ENCODE measurements around the gene PARP3.

Gene PARP3

DNA sequence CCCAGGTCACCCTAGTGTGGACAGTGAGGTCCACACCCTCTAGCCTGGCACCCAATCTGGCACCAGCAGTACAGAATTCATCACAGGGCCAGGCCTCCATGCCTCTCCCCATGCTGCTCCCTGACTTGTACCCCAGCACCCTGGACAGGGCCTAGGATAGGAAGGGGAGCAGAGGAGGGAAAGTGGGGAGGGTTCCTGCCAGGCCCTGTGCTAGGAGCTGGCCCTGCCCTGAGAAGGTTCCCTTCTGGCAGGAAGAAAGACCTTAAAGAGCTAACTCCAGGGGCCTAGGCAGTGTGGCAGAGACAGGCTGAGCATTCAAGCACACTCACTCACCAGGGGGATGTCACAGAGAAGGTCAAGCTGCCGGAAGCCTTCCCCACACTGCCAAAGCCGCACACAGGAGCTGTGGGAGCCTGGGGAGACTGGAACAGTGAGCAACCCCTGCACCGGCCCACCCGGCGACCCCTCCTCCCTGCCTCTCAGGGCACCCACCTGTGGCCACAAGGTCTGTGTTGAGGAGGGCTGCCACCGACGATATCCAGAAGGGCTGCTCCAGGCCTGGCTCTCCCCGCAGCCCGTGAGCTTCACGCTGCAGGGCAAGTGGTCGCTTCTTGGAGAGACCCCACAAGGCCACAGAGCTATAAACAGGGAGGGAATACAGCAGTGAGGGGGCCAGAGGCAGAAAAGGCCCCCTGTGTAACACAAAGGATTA is 7.9 kb upstream of the PARP3 start:
- DNase-seq: no peak

DNA sequence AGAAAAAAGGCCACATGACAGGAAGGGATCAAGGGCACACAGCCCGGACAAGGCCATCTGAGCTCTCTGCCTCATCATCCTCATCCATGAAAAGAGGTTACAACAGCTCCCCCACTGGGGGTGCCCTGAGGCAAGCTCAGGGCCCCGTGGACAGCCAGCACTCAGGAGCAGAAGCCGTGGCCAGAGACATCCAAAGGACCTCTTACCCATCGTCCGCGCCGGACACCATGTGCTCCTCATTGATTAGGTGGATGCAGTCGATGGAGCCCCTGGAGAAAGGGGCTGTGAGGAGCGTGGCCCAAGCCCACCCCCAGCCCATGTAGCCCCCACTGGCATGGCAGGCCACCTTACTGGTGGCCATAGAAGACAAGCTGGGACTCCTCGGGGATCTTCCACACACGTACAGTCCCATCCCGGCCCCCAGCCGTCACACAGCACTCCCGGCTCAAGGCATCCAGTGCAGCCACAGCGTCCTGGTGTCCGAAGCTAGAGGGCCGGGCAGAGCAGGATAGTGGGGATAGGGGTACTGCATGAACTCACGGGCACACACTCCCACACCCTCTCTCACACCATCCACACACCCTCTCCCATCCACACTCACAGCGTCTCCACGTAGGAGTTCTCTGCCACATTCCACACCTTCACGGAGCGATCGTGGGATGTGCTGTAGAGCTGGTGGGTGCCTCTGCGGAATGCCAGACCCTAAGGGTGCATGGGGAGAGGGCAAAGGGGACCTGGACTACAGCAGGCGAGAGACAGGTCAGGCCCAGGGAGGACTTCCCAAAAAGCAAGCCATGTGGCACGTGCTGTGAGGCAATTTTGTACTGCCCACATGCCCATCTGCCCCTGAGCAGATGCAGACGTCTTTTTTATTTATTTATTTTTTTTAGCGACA is 6.9 kb upstream of the PARP3 start:
- DNase-seq: no peak

DNA sequence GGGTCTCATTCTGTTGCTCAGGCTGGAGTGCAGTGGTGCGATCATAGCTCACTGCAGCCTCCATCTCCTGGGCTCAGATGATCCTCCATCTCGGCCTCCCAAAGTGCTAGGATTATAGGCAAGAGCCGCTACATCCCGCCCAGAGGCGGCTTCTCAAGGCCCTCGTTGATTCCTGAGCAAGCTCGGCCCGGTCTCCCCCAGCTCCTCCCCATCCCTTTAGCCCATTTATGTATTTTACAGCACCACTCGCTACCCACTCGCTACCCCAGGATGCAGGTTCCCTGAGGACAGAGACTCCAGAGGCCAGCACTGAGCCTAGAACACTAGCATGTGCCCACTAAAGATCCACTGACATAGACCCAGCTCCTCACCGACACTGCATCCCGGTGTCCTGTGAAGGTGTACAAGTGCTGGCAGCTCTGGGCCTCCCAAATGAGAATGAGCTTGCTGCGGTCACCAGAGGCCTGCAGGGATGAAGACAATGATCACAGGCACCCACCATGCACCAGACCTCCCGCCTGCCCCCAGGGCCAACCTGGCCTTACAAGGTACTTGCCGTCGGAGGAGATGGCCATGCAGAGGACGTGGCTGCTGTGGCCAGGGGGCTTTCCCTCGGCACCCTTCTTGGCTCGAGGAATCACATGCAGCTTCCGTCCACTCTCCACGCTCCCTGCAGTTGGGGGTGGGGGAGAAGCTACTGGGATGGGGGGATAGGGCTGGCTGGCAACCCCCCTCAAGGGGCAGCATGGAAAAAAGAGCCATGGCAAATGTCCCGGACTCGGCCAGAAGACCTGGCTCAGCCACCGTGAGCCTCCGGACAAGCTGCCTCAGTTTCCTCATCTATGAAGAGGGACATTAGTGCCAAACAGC is 6.0 kb upstream of the PARP3 start:
- DNase-seq: no peak

DNA sequence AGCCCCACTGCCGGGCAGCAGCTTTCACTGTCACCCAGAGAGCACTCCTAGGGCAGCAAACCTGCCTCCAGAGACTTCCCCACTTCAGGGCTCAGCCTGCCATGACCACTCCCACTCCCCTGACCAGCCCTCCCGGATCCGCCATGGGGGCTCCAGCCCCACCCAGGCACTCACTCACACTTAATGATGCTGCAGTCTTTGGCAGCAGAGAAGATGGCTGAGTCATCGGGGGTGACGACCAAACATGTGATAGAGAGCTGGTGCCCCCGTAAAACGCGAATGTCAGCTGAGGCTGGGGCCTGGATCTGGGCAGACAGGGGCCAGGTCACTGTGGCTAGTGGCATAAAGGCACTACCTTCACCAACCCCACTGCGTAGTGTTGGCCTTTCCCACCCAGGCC is 5.1 kb upstream of the PARP3 start:
- no peak for DNase-seq

DNA sequence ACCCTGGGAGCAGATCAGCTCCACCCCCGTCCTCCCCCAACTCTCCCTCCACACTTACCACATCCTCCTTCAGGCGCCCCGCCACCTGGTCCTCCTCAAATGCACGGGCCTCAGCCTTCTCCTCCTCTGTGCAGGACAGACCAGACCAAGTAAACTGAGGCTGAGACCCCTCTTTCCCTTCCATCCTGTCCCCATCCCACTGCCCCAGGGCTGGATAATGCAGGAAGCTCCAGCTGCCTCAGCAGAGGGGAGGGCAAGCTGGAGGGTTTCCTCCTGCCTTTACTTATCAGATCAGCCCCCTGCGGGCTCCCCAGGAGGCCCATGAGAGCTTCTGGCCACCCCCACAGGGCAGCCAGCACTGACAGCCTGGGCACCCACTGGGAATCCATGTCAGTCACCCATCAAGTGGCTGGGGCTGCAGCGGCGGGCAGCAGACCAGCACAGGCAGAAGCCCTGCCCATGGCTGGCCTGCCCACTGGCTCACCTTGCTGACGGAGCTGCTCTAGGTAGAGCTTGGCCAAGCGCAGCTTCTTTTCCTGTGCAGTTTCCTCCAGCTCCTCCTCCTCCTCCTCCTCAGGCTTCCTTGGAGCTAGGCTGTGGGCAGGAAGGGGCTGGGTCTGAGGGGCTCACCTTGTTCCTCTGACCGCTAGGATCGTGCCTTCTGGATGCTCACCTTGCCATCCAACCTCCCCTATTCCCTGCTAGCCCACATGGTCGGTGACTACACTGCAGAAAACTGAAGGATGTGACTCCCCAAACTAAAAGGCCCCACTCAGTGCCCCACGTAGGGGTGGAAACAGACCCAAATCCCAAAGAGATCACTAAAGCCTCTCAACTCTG is 4.3 kb upstream of the PARP3 start:
- peak; percentile 16 for DNase-seq

DNA sequence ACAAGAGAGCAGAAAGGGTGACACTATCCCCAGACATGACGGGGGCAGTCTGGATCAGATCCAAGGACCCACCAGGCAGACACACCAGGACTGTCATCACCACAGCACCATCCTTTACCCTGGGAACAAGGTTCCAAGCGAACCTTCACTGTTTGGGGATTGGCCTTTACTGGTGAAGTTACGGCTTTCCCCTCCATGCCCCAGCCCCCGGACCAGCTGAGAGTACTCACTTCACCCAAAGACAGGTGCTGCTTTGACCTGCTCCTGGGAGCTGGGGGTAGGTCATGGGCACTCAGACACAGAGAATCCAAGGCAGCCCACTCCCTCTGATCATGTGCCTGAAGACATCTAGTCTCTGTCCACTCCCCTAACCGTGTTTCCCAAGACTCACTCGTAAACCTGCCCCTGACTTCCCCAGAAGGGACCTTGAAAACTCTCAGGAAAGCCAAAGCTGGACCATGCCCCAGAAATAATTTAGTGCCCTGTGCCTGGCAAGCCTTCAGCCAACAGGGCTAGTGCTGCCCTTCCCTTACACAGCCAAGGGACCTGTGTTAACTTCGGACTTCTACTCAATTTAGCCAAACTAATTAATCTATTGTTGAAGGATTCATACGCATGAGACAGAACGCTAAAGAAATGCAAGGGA is 3.3 kb upstream of the PARP3 start:
- peak; percentile 20 for DNase-seq

DNA sequence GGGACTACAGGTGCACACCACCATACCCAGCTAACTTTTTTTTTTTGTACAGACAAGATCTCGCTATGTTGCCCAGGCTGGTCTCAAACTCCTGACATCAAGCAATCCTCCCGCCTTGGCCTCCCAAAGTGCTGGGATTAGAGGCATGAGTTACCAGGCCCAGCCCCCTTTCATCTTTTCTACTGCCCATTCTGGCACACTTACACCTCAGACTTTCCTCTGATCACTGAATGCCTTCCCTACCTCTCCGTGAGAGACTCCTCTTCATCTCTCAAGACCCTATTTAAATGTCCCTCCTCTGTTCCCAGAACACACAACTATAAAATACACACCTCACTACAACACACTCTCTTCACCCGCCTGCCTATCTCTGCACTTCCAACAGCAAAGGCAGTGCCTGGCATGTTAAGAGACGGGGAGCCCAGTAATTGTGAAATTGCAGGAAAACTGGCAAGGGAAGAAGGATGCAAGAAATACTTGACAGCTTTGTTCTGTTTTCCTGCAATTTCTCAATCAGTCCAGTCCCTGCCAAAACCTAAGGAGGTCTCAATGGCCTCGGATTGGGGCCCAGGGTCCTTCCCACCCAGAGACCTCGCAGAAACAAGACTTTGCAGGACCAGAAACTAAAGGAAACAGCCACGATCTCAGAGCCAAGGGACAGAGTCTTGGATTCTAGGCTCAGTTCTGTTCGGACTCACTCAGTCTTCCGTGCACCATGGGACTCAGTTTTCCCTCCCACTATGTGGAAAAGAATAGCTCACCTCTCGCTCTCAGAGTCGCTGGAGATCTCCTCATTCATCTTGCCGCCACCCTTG is 1.3 kb upstream of the PARP3 start:
- peak; percentile 23 for DNase-seq

DNA sequence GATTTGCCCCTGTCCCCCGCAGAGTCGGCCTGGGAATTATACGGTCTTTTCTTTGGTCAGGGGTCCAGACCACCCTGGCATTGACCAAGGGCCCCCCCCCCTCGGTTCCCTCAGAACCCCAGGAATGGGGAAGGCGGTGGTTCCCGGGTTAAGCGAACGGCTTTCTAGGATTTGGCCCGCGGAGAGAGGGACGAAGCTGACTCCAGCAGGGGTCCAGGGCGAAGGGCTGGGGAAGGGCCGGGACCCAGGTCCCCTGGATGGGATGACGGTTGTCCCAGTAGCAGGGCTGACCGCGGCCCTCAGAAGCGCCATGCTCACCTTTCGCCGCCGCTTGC is 733 bp upstream of the PARP3 start:
- no peak for DNase-seq

DNA sequence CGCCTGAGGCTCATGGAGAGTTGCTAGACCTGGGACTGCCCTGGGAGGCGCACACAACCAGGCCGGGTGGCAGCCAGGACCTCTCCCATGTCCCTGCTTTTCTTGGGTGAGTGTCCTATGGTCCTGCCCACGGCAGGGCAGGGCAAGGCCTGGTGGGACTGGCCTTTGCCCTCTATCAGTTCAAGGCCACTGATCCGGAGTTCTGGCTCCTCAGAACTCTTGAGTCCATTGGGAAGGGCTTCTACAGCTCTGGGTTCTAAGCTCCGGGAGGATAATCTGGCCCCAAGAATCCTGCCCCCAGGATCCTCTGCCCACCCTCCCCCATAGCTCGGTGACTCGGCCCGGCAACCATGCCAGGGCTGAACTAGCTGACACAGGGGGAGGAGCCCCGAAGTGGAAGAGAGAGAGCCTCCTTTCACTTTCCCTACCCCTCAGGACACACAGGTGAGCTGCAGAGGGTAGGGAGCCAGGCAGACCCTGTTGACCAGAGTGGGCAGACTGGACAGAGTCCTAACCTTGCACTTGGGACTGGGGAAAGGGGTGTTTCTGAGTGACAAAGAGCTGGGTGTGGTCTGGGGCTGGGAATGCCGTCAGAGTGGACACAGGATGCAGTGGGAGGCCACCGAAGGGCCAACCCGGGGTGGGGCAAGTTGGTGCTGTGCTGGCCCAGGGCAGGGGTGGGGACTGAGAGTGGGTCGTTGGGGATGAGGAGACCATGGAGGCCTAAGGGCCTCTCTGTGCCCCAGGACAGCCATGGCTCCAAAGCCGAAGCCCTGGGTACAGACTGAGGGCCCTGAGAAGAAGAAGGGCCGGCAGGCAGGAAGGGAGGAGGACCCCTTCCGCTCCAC is 664 bp downstream of the PARP3 start:
- peak; percentile 82 for DNase-seq

DNA sequence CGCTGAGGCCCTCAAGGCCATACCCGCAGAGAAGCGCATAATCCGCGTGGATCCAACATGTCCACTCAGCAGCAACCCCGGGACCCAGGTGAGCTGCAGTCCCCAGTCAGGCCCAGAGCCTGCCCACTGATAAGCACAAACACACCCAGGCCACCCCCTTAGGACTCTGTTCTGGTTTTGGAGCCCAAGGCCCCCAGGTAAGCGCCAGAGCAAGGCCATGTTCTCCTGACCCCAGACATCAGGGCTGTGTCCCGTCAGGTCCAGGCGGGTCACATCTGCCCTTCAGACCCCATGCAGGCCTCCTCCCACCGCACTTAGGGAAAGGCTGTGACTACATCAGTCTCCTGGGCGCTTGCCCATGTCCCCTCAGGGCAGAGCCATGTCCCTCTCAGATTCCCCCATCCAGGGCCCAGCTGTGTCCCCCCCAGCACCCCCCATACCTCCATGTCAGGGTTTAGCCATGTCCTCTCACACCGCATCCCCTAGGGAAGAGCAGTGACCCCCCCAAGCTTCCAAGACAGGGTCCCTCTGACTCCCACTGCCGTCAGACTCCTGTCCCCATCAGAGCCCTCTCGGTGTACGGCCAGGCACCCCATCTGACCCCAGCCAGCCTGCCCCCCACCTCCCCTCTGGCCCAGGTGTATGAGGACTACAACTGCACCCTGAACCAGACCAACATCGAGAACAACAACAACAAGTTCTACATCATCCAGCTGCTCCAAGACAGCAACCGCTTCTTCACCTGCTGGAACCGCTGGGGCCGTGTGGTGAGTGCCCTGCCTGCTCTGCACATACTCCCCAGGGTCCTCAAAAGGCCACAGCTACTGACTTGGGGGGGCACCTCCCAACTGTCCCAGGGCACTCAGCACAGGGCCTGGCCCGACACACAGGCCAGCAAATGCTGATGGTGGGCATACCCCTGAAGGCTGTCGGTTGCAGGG is 1.6 kb downstream of the PARP3 start:
- peak; percentile 13 for DNase-seq

DNA sequence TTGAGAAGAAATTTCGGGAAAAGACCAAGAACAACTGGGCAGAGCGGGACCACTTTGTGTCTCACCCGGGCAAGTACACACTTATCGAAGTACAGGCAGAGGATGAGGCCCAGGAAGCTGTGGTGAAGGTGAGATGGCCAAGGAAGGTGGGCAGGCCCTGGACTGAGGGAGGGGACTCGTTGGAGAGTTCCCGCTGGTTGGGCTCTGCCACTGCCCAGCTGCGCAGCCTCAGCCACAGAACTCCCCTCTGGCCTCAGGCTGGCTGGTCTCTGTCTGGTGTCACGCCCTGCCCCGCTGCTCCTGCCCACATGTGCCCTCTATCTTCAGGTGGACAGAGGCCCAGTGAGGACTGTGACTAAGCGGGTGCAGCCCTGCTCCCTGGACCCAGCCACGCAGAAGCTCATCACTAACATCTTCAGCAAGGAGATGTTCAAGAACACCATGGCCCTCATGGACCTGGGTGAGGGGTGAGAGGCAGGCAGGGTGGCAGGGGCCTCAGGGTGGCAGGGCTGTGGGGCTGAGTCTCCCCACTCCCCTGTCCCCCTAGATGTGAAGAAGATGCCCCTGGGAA is 2.4 kb downstream of the PARP3 start:
- DNase-seq: no peak

DNA sequence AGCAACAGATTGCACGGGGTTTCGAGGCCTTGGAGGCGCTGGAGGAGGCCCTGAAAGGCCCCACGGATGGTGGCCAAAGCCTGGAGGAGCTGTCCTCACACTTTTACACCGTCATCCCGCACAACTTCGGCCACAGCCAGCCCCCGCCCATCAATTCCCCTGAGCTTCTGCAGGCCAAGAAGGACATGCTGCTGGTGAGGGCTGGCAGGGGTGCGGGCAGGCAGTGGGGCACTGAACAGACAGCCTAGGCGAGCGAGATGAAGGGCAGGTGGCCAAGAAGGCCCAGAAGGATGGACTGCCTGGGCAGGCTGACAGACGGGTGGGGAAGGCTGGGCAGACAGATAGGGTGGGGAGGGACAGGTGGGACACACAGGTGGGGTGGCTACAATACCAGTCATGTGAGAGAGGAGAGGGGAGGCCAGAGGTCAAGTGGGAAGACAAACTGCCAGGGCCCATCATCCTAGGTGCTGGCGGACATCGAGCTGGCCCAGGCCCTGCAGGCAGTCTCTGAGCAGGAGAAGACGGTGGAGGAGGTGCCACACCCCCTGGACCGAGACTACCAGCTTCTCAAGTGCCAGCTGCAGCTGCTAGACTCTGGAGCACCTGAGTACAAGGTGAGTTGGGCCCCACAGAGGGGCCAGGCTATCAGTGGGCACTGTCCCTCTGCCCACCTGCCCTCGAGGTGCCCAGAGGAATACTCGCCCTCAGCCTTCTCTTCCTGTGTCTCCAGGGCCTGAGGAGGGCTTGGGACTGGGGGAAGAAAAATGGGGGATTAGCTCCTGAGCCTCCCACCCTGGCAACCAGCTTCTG is 3.1 kb downstream of the PARP3 start:
- DNase-seq: no peak

DNA sequence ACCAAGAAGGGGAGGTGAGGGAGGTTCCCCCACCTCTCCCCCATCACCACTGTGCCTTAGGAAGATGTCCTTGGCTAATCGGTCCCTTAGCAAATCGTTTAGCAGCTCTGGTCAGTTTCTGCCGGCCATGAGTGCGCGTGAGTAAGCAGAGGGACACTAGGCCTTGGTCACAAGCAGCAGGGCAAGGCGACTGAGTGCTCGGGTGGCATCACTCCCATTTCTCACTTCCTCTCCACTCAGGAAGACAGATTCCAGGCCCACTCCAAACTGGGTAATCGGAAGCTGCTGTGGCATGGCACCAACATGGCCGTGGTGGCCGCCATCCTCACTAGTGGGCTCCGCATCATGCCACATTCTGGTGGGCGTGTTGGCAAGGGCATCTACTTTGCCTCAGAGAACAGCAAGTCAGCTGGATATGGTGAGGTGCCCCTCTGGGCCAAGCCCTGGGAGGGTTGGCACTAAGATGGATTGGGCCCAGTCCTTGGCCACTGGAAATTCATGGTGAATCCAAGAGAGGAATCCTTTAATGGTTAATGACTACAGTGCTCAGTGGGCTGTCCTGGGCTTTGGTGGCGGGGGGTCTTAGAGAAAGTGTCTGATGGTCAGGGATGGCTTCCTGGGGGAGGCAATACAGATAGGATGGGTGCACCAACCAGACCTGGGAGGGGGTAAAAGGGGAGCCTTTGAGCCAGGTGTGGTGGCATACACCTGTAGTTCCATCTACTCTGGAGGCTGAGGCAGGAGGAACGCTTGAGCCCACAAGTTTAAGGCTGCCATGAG is 4.0 kb downstream of the PARP3 start:
- DNase-seq: no peak

DNA sequence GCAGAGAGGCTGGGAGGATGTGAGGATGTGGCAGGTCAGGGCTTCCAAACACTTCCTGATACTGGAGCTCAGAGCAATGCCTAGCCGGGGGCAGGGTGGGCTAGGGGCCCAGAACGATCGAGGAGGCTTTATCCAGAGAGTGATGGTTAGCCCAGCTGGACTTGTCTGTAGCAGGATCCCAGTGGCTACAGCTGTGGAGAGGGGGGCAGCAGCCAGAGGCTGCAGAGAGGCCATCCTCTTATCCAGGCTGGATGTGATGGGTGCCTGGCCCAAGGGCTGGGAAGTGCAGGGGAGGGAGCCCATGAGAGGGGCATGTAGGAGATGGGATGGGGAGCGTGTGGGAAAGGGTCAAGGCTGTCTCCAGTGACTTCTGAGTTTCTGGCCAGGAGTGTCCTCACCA is 4.6 kb downstream of the PARP3 start:
- no peak for DNase-seq

DNA sequence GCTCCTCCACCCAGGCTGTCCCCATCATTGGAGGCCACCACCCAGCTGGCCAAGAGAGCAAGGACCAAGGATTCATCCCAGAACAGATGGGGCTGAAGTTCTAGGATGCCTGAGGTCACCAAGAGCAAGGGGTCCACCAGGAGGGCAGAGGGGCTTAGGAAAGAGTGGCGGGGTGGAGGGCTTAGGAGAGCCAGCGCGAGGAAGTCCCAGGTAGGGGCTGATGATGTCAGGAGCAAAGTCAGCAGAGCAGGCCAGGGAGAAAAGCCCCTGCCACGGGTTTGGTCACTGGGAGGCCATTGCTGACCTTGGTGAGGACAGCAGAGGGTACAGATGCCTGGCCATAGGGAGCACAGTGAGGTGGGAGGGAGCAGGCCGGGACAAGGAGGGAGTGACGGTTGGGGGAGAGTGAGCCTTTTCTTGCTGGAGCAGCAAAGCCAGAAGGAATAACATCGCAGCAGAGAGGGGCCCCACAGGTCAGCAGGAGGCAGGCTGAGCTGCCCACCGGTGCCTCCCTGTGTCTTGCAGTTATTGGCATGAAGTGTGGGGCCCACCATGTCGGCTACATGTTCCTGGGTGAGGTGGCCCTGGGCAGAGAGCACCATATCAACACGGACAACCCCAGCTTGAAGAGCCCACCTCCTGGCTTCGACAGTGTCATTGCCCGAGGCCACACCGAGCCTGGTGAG is 5.2 kb downstream of the PARP3 start:
- no peak for DNase-seq

DNA sequence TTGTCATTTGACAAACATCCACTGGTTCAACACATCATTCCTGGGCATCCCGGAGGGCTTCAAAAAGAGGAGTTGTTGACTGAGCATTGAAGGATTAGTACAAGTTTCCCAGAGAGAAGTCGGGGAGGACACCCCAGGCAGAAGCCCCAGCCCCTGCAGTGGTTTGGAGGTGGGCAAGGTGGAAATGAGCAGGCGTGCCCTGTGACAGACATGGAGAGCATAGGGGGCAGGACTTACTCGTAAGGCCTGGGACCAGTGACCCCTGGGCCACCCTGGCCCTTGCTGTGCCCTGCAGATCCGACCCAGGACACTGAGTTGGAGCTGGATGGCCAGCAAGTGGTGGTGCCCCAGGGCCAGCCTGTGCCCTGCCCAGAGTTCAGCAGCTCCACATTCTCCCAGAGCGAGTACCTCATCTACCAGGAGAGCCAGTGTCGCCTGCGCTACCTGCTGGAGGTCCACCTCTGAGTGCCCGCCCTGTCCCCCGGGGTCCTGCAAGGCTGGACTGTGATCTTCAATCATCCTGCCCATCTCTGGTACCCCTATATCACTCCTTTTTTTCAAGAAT is 5.9 kb downstream of the PARP3 start:
- no peak for DNase-seq
